Measurements from ENCODE around the gene RFX1. TPM values are rescaled to one million over a fixed set of nuclear protein-coding genes. Genes with fewer than 3 reads are reported as not detected.

The RFX1 gene
- total and polyA plus RNA-seq, 9 of the 15 experiments (the other 6 are each of a cell fraction or from before 2014, with no cell fraction given): 0.14 to 19.3 (median 1.2) TPM

DNA sequence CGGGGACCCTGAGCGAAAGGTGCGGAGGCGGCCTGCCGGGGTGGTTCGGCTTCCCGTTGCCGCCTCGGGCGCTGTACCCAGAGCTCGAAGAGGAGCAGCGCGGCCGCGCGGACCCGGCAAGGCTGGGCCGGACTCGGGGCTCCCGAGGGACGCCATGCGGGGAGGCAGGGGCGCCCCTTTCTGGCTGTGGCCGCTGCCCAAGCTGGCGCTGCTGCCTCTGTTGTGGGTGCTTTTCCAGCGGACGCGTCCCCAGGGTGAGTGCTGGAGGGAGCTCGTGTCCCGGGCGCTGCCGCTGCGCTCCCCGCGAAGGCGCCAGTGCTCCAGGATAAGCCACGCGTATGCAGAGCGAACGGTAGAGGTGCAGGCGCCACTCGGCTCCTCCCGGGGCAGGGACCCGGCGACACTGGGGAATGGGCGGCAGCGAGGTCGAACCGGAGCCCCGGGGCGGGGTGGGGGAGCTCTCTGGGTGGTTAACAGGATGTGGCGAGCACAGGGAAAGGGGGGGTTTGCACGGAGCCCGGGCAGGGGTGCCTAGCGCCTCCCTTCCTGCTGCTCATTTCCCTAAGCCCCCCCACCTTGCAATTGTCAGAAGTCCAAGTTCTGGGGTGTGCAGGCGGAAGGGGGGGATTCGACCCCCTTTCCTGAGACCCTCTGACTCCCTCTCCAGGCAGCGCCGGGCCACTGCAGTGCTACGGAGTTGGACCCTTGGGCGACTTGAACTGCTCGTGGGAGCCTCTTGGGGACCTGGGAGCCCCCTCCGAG, 25.8 kb upstream of the RFX1 start, which contains the start of gene IL27RA (continued):
- TF ChIP-seq DMBX1 (CRISPR knock-in tag; IDR thresholded peaks at IDR 0.05; ENCODE audit: borderline replicate concordance) (no peak), ZNF140 (CRISPR knock-in tag; IDR thresholded peaks at IDR 0.05) (no peak), MYBL2 (IDR thresholded peaks at IDR 0.05; ENCODE audit: low read depth) (no peak), MYBL2 (CRISPR knock-in tag; IDR thresholded peaks at IDR 0.05; ENCODE audit: borderline replicate concordance) (no peak), SIN3B (IDR thresholded peaks at IDR 0.05; ENCODE audit: low read depth) (no peak), LARP7 (IDR thresholded peaks at IDR 0.05) (peak; percentile 2; the same call in 1 of the 2 replicates), ZNF224 (CRISPR knock-in tag; IDR thresholded peaks at IDR 0.05) (no peak), TSC22D4 (tag; IDR thresholded peaks at IDR 0.05) (no peak), ZNF41 (CRISPR knock-in tag; conservative IDR thresholded peaks at IDR 0.05) (no peak), PML (IDR thresholded peaks at IDR 0.05; ENCODE audit: low read length) (0 out of 2 replicates have a peak, but pooled peaks have one; percentile 39), ZKSCAN8 (CRISPR knock-in tag; IDR thresholded peaks at IDR 0.05) (no peak), NCOA6 (IDR thresholded peaks at IDR 0.05) (no peak), HDAC1 (IDR thresholded peaks at IDR 0.05) (peak in 1 of 2 experiments; percentile 70; a peak in 1 of 4 replicates), FOXM1 (IDR thresholded peaks at IDR 0.05; ENCODE audit: low read depth) (no peak), FOXM1 (CRISPR knock-in tag; IDR thresholded peaks at IDR 0.05; ENCODE audit: low read depth) (peak; percentile 64), SMARCC2 (IDR thresholded peaks at IDR 0.05; ENCODE audit: low read depth) (no peak)
- TF ChIP-seq, protein P1, sequence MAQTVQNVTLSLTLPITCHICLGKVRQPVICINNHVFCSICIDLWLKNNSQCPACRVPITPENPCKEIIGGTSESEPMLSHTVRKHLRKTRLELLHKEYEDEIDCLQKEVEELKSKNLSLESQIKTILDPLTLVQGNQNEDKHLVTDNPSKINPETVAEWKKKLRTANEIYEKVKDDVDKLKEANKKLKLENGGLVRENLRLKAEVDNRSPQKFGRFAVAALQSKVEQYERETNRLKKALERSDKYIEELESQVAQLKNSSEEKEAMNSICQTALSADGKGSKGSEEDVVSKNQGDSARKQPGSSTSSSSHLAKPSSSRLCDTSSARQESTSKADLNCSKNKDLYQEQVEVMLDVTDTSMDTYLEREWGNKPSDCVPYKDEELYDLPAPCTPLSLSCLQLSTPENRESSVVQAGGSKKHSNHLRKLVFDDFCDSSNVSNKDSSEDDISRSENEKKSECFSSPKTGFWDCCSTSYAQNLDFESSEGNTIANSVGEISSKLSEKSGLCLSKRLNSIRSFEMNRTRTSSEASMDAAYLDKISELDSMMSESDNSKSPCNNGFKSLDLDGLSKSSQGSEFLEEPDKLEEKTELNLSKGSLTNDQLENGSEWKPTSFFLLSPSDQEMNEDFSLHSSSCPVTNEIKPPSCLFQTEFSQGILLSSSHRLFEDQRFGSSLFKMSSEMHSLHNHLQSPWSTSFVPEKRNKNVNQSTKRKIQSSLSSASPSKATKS (CRISPR knock-in tag; IDR thresholded peaks at IDR 0.05): no peak
- TF ChIP-seq, protein P2, sequence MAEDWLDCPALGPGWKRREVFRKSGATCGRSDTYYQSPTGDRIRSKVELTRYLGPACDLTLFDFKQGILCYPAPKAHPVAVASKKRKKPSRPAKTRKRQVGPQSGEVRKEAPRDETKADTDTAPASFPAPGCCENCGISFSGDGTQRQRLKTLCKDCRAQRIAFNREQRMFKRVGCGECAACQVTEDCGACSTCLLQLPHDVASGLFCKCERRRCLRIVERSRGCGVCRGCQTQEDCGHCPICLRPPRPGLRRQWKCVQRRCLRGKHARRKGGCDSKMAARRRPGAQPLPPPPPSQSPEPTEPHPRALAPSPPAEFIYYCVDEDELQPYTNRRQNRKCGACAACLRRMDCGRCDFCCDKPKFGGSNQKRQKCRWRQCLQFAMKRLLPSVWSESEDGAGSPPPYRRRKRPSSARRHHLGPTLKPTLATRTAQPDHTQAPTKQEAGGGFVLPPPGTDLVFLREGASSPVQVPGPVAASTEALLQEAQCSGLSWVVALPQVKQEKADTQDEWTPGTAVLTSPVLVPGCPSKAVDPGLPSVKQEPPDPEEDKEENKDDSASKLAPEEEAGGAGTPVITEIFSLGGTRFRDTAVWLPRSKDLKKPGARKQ (CRISPR knock-in tag; IDR thresholded peaks at IDR 0.05): no peak
- TF ChIP-seq, protein P3, sequence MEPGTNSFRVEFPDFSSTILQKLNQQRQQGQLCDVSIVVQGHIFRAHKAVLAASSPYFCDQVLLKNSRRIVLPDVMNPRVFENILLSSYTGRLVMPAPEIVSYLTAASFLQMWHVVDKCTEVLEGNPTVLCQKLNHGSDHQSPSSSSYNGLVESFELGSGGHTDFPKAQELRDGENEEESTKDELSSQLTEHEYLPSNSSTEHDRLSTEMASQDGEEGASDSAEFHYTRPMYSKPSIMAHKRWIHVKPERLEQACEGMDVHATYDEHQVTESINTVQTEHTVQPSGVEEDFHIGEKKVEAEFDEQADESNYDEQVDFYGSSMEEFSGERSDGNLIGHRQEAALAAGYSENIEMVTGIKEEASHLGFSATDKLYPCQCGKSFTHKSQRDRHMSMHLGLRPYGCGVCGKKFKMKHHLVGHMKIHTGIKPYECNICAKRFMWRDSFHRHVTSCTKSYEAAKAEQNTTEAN (CRISPR knock-in tag; IDR thresholded peaks at IDR 0.05): no peak
- TF ChIP-seq, protein P4, sequence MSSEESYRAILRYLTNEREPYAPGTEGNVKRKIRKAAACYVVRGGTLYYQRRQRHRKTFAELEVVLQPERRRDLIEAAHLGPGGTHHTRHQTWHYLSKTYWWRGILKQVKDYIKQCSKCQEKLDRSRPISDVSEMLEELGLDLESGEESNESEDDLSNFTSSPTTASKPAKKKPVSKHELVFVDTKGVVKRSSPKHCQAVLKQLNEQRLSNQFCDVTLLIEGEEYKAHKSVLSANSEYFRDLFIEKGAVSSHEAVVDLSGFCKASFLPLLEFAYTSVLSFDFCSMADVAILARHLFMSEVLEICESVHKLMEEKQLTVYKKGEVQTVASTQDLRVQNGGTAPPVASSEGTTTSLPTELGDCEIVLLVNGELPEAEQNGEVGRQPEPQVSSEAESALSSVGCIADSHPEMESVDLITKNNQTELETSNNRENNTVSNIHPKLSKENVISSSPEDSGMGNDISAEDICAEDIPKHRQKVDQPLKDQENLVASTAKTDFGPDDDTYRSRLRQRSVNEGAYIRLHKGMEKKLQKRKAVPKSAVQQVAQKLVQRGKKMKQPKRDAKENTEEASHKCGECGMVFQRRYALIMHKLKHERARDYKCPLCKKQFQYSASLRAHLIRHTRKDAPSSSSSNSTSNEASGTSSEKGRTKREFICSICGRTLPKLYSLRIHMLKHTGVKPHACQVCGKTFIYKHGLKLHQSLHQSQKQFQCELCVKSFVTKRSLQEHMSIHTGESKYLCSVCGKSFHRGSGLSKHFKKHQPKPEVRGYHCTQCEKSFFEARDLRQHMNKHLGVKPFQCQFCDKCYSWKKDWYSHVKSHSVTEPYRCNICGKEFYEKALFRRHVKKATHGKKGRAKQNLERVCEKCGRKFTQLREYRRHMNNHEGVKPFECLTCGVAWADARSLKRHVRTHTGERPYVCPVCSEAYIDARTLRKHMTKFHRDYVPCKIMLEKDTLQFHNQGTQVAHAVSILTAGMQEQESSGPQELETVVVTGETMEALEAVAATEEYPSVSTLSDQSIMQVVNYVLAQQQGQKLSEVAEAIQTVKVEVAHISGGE (CRISPR knock-in tag; IDR thresholded peaks at IDR 0.05): peak in 1 of 3 experiments; percentile 69; a peak in 2 of 6 replicates
